C4-2B (cell line): ENCODE measurements around the gene HLA-G.

Experiments
- ZFX ChIP-seq: fragments of 450-650 bp; IDR thresholded peaks from 2 replicates; pipeline ENCODE4 v1.6.1; 2017
- TF ChIP-seq, protein P1 (sequence below): fragments of 450-650 bp; conservative IDR thresholded peaks from 2 replicates; pipeline ENCODE4 v1.5.1; 2017; ENCODE audit warnings: mild to moderate bottlenecking

DNA sequence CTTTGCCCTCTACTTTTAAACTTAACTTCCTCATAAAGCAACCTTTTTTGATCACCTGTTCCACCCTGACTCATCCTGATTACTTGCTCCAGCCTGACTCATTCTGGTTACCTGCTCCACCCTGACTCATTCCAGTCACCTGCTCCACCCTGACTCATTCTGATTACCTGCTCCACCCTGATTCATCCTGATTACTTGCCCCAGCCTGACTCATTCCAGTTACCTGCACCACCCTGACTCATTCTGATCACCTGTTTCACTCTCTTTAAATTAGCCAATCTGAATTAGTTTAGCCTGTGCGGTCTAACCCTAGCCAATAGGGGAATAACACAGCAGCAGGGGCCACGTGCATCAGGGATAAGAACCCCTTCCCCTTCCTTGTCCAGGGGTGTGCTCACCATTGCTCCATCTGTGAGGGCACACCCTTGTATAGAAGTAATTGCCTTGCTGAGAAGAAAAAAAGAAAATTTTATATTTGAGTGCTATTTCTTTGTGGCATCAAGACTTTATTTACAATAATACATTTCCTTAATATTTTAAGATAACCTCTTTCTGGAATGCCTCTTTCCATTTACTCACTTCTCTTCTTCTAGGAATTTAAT lies 17.9 kb downstream of the HLA-G start:
- TF ChIP-seq, protein P1, sequence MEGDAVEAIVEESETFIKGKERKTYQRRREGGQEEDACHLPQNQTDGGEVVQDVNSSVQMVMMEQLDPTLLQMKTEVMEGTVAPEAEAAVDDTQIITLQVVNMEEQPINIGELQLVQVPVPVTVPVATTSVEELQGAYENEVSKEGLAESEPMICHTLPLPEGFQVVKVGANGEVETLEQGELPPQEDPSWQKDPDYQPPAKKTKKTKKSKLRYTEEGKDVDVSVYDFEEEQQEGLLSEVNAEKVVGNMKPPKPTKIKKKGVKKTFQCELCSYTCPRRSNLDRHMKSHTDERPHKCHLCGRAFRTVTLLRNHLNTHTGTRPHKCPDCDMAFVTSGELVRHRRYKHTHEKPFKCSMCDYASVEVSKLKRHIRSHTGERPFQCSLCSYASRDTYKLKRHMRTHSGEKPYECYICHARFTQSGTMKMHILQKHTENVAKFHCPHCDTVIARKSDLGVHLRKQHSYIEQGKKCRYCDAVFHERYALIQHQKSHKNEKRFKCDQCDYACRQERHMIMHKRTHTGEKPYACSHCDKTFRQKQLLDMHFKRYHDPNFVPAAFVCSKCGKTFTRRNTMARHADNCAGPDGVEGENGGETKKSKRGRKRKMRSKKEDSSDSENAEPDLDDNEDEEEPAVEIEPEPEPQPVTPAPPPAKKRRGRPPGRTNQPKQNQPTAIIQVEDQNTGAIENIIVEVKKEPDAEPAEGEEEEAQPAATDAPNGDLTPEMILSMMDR: no peak
- no peak for TF ChIP-seq ZFX
